GM15510 (cell line): ENCODE measurements around the gene DCLRE1C.

Source experiments
- POLR2A ChIP-seq: IDR thresholded peaks from 3 replicates; pipeline ENCODE4 v1.6.1; 2011; ENCODE audit warnings: borderline replicate concordance; ENCODE audit not compliant: insufficient read length; ENCODE audit errors: extremely low read depth

DCLRE1C gene

GRCh38 chr10:14879124-14879927, 74.6 kb downstream of the DCLRE1C start:
- no peak for TF ChIP-seq POLR2A

- peak; percentile 89 for TF ChIP-seq POLR2A
Observed at GRCh38 chr10:14878266-14879123, 75.4 kb downstream of the DCLRE1C start, which contains the start of gene SUV39H2. TSS of gene SUV39H2 (plus strand) at chr10:14878866. CDS start at chr10:14878889, 23 bp downstream.

GRCh38 chr10:14876764-14877163, 77.1 kb downstream of the DCLRE1C start:
- TF ChIP-seq POLR2A: no peak

- TF ChIP-seq POLR2A: no peak
Observed at GRCh38 chr10:14875941-14876340, 78.0 kb downstream of the DCLRE1C start.

- no peak for TF ChIP-seq POLR2A
Observed at GRCh38 chr10:14873090-14873760, 80.7 kb downstream of the DCLRE1C start.

GRCh38 chr10:14860791-14861190, 93.1 kb downstream of the DCLRE1C start:
- TF ChIP-seq POLR2A: no peak

- no peak for TF ChIP-seq POLR2A
Observed at GRCh38 chr10:14859775-14860174, 94.1 kb downstream of the DCLRE1C start.

- TF ChIP-seq POLR2A: no peak
Observed at GRCh38 chr10:14859043-14859442, 94.9 kb downstream of the DCLRE1C start.

GRCh38 chr10:14858338-14858960, 95.4 kb downstream of the DCLRE1C start:
- TF ChIP-seq POLR2A: no peak

- TF ChIP-seq POLR2A: no peak
Observed at GRCh38 chr10:14855453-14855852, 98.4 kb downstream of the DCLRE1C start.

- TF ChIP-seq POLR2A: no peak
Observed at GRCh38 chr10:14852236-14852635, 101.7 kb downstream of the DCLRE1C start.
